Hepatocyte (in vitro differentiated cells): Measurements from ENCODE around the gene INTS15. TPM values are rescaled to one million over a fixed set of nuclear protein-coding genes. Genes with fewer than 3 reads are reported as not detected.

Experiments
- DNase-seq: peaks from one replicate; pipeline ENCODE4 v3.0.0-alpha.2; 2016; ENCODE audit warnings: low spot score
- H2AFZ ChIP-seq: fragments of 200-600 bp; sonication (generic); 2 replicates; pipeline ENCODE4 v1.6.0; 2016; ENCODE audit warnings: antibody characterized with exemption, mild to moderate bottlenecking
- H3K27ac ChIP-seq: fragments of 200-600 bp; sonication (generic); 2 replicates; pipeline ENCODE4 v1.5.1; 2016; ENCODE audit warnings: mild to moderate bottlenecking
- H3K27me3 ChIP-seq: fragments of 200-600 bp; sonication (generic); 2 replicates; pipeline ENCODE4 v1.6.1; 2016
- H3K36me3 ChIP-seq: fragments of 200-600 bp; sonication (generic); replicated peaks from 2 replicates; pipeline ENCODE4 v1.5.1; 2016; ENCODE audit warnings: low read depth; ENCODE audit not compliant: insufficient read depth
- H3K4me1 ChIP-seq: fragments of 200-600 bp; sonication (generic); 2 replicates; pipeline ENCODE4 v1.5.1; 2016; ENCODE audit warnings: mild to moderate bottlenecking, moderate library complexity; ENCODE audit not compliant: insufficient read depth
- H3K4me2 ChIP-seq: fragments of 200-600 bp; sonication (generic); 2 replicates; pipeline ENCODE4 v1.6.0; 2016
- H3K4me3 ChIP-seq: fragments of 200-600 bp; sonication (generic); 2 replicates; pipeline ENCODE4 v1.5.1; 2016; ENCODE audit warnings: mild to moderate bottlenecking
- H3K79me2 ChIP-seq: fragments of 200-600 bp; sonication (generic); 2 replicates; pipeline ENCODE4 v1.6.0; 2017; ENCODE audit warnings: mild to moderate bottlenecking
- H3K9me2 ChIP-seq: fragments of 200-600 bp; sonication (generic); replicated peaks from 2 replicates; pipeline ENCODE4 v1.6.0; 2017; ENCODE audit warnings: mild to moderate bottlenecking; ENCODE audit not compliant: insufficient read depth
- H3K9me3 ChIP-seq: fragments of 200-600 bp; sonication (generic); 2 replicates; pipeline ENCODE4 v1.5.1; 2016; ENCODE audit warnings: low read depth, mild to moderate bottlenecking
- H4K20me1 ChIP-seq: fragments of 200-600 bp; sonication (generic); 2 replicates; pipeline ENCODE4 v1.6.0; 2016; ENCODE audit warnings: mild to moderate bottlenecking; ENCODE audit not compliant: insufficient read depth, poor library complexity, severe bottlenecking
- CTCF ChIP-seq: fragments of 200-600 bp; sonication (generic); IDR thresholded peaks from 2 replicates; pipeline ENCODE4 v1.5.1; 2016; ENCODE audit warnings: antibody characterized with exemption, mild to moderate bottlenecking; ENCODE audit not compliant: poor library complexity
- EZH2 ChIP-seq: fragments of 200-600 bp; sonication (generic); IDR thresholded peaks from 2 replicates; pipeline ENCODE4 v1.6.1; 2016; ENCODE audit warnings: antibody characterized with exemption, mild to moderate bottlenecking, borderline replicate concordance
- EZH2phosphoT487 ChIP-seq: fragments of 200-600 bp; sonication (generic); IDR thresholded peaks from one replicate; pipeline ENCODE4 v1.6.1; 2018; ENCODE audit warnings: antibody characterized with exemption, mild to moderate bottlenecking, low read depth, moderate library complexity; ENCODE audit not compliant: unreplicated experiment, severe bottlenecking
- WGBS: methylation state at CpG from one replicate; pipeline ENCODE4 v1.1.6; 2016; ENCODE audit warnings: low lambda C conversion rate; ENCODE audit errors: missing lambda C conversion rate; 5-methylcytosine and 5-hydroxymethylcytosine counted together
- polyA plus RNA-seq: library from polyadenylated mRNA; unstranded; fragments of >200 nt; fragmentation: Nextera tagmentation; extraction: Ambion mirVana; gene quantifications from 2 replicates; pipeline ENCODE4 v1.2.1, GENCODE V29; 2016
- total RNA-seq: library from RNA; depleted of rRNA; stranded (reverse); fragments of >200 nt; gene quantifications from 2 replicates; pipeline ENCODE4 v1.2.3, GENCODE V29; 2014

The INTS15 gene
- total and polyA plus RNA-seq, 2 experiments from 2014 or later: 21.4 to 26.1 TPM

GRCh38 chr7:6567886-6568285 is 21.9 kb upstream of the INTS15 start:
- Histone ChIP-seq H4K20me1 (no peaks in the 10 kb centered on the region), H3K36me3 (no peaks in the 10 kb centered on the region), H3K9me3 (no peaks in the 10 kb centered on the region), H3K9me2 (no peaks in the 10 kb centered on the region), H3K27me3 (no peaks in the 10 kb centered on the region), H3K4me1 (no peaks in the 10 kb centered on the region), H2AFZ (no peak overlapping the region), H3K79me2 (no peaks in the 10 kb centered on the region), H3K27ac (no peak overlapping the region), H3K4me2 (no peak overlapping the region), H3K4me3 (no peak overlapping the region)
- no peak for DNase-seq
- WGBS: 91% methylated on average over 3 of the region's 3 CpGs
- TF ChIP-seq EZH2phosphoT487: no peak
- no peak for TF ChIP-seq EZH2
- TF ChIP-seq CTCF: no peak

GRCh38 chr7:6571160-6571779 is 18.6 kb upstream of the INTS15 start:
- WGBS: 82% methylated on average over 7 of the region's 7 CpGs
- TF ChIP-seq EZH2: no peak
- TF ChIP-seq CTCF: no peak
- TF ChIP-seq EZH2phosphoT487: no peak
- H3K4me3 ChIP-seq: no peak overlapping the region
- H2AFZ ChIP-seq: no peak overlapping the region
- H3K4me1 ChIP-seq: no peaks in the 10 kb centered on the region
- no peaks in the 10 kb centered on the region for H3K79me2 ChIP-seq
- H3K27ac ChIP-seq: no peak overlapping the region
- H3K9me2 ChIP-seq: no peaks in the 10 kb centered on the region
- DNase-seq: no peak
- H3K9me3 ChIP-seq: no peaks in the 10 kb centered on the region
- no peaks in the 10 kb centered on the region for H3K36me3 ChIP-seq
- H3K27me3 ChIP-seq: no peaks in the 10 kb centered on the region
- no peaks in the 10 kb centered on the region for H4K20me1 ChIP-seq
- H3K4me2 ChIP-seq: no peak overlapping the region

- Histone ChIP-seq H3K27me3 (no peaks in the 10 kb centered on the region), H3K27ac (no peak overlapping the region), H4K20me1 (no peaks in the 10 kb centered on the region), H3K9me2 (no peaks in the 10 kb centered on the region), H3K4me2 (no peak overlapping the region), H3K36me3 (no peaks in the 10 kb centered on the region), H3K4me3 (no peak overlapping the region), H3K4me1 (peaks cover 8% of the 10 kb centered on the region), H2AFZ (no peak overlapping the region), H3K9me3 (no peaks in the 10 kb centered on the region), H3K79me2 (peaks cover 7% of the 10 kb centered on the region)
- DNase-seq: no peak
- 75% methylated on average over 9 of the region's 9 CpGs for WGBS
- TF ChIP-seq CTCF (no peak), EZH2 (no peak), EZH2phosphoT487 (no peak)
Measured at GRCh38 chr7:6575281-6576023, 14.4 kb upstream of the INTS15 start.
